LNCAP (cell line): ENCODE results near the gene WDCP.

Experiments used
- TF ChIP-seq, protein P1 (sequence below): fragments of 450-650 bp; IDR thresholded peaks from 2 replicates; pipeline ENCODE4 v1.5.1; 2017; ENCODE audit warnings: mild to moderate bottlenecking

Gene WDCP

DNA sequence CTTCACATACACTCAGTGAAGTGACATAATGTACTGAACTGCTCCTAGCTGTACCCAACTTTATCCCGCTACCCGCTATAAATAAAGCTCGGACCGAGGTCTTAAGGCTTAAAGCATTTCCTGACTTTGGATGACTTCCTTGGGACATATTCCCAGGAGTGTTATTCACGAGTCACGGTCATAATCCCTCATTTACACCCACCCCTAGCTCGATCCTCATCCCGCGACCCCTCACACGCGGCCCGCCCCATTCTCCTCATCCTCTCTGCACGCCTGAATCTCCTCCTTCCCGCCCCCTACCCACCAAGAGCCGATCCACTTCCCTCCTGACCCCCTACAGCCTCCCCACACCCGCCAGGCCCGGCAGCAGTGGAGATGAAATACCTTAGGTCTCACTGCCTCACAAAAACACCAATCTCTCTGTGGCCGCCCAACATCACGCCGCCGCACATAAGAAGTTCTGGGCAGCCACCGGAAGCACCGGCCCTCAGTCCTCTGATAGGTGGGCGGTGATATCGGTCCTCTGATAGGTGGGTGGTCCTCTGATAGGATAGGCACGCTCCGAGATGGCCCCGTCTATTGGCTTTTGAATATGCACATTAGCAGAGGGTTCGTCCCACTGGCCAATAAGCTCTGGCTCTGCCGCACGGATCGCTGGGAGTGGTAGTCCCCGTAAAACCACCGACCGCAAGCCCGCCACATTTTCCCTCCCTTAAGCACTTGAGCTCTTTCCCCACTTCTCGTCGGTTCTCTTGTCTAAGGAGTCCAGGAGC is at the start of gene WDCP:
Gene WDCP (minus strand): TSS at position 462 of the 773 bp plus-strand sequence. CDS start 7,897 bp downstream, outside the sequence.
- TF ChIP-seq, protein P1, sequence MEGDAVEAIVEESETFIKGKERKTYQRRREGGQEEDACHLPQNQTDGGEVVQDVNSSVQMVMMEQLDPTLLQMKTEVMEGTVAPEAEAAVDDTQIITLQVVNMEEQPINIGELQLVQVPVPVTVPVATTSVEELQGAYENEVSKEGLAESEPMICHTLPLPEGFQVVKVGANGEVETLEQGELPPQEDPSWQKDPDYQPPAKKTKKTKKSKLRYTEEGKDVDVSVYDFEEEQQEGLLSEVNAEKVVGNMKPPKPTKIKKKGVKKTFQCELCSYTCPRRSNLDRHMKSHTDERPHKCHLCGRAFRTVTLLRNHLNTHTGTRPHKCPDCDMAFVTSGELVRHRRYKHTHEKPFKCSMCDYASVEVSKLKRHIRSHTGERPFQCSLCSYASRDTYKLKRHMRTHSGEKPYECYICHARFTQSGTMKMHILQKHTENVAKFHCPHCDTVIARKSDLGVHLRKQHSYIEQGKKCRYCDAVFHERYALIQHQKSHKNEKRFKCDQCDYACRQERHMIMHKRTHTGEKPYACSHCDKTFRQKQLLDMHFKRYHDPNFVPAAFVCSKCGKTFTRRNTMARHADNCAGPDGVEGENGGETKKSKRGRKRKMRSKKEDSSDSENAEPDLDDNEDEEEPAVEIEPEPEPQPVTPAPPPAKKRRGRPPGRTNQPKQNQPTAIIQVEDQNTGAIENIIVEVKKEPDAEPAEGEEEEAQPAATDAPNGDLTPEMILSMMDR, result no peak

DNA sequence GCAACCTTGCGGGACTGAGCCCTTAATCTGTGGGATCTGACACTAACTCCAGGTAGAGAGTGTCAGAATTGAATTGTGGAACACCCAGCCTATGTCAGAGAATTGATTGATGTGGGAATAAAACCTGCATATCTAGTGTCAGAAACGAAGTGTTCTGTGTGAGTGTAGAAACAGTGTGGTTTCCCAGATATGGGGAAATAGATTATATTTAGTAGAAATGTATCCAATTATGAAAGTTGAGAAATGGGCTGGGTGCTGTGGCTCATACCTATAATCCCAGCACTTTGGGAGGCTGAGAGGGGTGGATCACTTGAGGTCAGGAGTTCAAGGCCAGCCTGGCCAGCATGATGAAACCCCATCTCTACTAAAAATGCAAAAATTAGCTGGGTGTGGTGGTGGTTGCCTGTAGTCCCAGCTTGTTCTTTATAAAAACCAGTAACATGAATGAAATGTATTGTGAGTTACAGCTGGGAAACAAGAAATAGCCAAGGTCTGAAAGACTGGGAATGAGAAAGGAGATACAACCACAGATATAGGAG is 41.7 kb upstream of the WDCP start:
- TF ChIP-seq, protein P1, result no peak

- TF ChIP-seq, protein P1, result no peak
Observed at GRCh38 chr2:24087032-24087431, 39.8 kb upstream of the WDCP start.

- TF ChIP-seq, protein P1, result no peak
Observed at GRCh38 chr2:24086241-24086640, 39.0 kb upstream of the WDCP start.

GRCh38 chr2:24085200-24085489 is 38.0 kb upstream of the WDCP start:
- TF ChIP-seq, protein P1, result no peak

DNA sequence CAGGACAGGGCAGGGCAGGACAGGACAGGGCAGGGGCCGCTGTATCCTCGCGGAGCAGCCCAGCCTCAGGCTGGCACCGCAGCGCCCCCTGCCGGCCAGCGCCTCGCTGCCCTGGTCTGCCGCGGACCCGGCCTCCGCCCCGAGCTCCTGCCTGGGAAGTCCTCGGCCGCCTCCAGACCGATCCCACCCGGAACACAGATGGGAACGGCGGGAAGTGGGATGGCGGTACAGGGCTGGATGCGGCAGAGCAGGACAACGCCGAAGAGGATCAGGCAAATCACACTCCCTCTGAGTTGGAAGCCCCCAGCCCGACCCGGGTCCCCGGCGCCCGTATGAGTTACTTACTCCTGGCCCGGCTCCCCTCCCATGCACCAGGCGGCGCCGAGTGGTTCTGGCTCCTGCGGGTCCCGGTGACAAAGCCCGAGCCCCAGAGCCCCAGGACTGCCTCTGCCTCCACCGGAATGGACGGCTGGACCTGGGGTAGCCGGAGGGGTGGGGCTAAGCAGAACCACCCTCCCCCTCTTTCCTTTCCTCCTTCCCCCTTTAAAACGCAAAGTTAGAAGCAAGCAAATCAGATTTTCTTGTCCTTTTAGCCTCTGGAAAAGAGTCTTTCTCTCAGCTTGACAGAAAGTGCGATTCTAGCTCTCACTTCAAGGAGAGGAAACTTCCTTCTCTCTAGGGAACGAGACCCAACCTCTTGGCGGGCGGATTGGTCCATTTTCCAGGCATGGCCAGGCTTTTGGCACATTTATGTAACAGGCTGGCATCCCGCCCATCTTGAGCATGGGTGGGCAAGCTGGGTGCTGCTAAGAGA is 37.4 kb upstream of the WDCP start, which contains the start of gene TP53I3:
Gene TP53I3 (minus strand): TSS at position 449 of the 814 bp plus-strand sequence. CDS start 508 bp downstream, outside the sequence.
- TF ChIP-seq, protein P1, result peak; percentile 93

DNA sequence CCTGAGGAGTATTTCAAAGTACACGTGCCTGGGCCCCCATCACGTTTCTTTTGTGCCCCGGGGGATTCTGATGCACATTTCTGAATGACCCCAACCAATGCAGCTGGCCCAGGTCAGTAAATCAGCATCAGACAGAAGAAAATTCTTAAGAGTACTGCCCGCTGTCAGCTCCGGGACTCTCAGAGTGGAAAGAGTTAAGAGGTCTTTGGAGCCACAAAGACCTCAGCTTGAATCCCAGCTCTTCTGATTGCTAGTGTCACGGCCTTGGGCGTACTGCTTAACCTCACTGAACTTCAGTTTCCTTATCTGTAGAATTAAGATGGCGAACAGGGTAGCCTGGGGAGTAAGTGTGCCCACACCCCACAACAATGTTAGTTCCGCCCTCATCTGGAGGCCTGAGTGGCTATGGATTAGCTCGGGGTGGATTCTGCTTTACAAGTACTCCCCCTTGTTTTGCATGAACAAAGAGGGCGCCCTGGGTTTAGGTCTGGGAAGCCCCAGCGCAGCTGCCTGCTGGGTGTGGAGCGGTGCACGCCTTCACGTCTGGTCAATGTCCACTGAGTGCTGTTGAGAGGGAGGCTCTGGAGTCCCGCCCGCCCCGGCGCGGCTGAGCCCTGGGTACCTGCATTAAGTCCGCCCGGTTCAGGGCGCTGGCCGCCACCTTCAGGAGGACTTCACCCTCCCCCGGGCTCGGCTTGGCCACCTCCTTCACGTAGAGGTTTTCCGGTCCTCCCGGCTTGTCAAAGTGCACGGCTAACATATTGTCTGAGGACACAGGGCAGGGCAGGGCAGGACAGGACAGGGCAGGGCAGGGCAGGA is 36.6 kb upstream of the WDCP start:
- TF ChIP-seq, protein P1, result no peak
